HTR-8/SVneo (cell line): Measurements from ENCODE around the gene NOP14.
"Not testable (repeated sequence)": the region's sequence is repeated elsewhere in the genome, so short reads cannot be mapped to it uniquely, and the experiment has no call there.

Source experiments
- DNase-seq: peaks from one replicate; pipeline ENCODE4 v3.0.0; 2011; ENCODE audit warnings: low spot score, mixed read lengths; ENCODE audit not compliant: insufficient read length
- FAIRE-seq: peaks from 2 replicates; lab custom pipeline; 2011; peaks lifted over from hg19 to GRCh38; lab: Jason Lieb, UNC

Gene NOP14

DNA sequence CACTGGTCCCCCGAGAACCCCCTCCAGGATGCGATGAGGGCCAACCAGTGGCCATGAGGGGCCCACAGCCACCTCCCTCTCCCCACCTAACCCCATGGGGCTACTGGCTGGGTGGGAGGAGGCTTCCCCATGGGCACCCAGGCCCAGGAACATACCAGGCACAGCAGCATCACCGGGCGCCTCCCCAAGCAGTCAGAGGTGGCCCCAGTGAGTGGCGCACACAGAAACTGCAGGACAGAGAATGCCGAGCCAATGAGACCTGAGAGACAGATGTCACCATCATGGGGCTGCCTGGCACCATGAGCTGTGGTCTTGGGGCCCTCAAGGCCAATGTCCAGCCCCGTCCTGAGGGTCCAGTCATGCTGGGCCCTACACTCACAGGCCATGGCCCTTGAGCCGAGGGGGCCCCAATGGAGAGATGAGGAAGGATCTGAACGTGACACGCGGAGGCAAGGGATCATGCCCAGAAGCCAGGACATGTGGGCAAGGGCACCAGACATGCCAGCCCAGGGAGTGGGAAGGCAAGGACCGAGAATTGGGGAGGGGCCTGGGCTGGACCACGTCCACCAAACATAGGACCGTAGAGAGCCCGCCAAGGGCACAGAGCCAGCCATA, 30.1 kb downstream of the NOP14 start:
- DNase-seq (no peak), FAIRE-seq (no peak)

DNA sequence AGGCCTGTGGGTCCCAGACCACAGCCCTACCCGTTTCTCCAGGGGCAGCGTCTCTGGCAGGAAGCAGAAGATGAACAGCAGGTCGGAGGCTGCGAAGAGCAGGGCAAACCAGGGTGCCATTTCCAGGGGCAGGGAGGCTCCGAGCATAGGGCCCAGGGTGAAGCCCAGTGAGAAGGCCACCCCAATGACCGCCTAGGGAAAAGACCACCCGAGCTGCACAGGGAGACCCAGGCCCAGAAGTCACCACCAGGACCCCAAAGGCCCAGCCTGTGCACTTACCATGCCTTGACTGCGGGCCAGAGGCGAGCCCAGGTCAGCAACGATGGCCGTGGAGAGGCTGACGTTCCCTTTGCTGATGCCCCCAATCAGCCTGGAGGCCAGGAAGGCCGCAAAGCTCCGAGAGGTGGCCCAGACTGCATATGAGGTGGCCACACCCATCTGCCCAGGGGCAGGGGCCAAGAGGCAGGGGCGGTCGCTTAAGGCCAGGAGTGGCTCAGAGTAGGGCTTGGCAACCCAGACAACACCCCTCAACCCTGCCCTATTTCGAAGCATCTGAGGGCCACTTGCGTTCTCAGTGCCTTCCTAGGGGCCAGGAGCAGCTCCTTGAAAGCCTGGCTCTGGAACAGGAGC, 30.8 kb downstream of the NOP14 start:
- DNase-seq, result no peak

DNA sequence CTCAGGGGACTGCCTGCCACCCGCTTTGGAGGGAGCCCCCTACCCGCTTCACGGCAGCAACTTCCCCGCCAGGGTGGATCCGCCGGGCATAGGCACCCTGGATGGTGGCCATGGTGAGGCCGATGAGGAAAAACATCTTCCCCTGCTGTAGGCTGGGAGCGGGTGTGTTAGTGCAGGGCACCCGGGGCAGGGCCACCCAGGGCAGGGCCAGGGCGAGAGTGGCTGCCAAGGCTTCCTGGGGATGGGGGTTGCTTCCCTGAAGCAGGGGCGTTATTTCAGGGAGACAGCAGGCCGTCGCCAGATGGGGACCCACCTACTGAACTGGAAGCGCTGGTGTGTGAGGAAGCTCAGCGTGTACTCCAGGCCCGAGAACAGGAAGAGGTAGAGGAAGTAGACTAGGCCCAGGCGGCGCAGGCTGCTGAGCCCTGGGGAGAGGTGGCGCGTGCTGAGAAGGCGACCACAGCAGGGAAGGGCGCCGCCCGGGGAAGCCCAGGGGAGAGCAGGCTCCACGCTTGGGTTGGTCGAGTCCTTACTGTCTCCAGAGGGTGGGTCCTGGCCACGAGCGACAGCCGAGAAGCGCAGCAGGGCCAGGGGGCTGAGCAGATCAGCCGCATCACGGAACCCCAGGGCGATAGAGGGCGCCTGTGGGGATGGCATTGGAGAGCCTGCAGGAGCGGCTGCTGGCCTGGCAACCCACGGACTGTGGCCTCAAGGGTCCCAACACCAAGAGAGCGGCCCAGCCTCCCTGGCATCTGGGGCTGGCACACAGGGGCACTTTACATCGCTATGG, 31.5 kb downstream of the NOP14 start:
- DNase-seq, result no peak
- FAIRE-seq, result no peak

More for the DNA sequence above, 30.8 kb downstream of the NOP14 start:
- FAIRE-seq, result no peak

DNA sequence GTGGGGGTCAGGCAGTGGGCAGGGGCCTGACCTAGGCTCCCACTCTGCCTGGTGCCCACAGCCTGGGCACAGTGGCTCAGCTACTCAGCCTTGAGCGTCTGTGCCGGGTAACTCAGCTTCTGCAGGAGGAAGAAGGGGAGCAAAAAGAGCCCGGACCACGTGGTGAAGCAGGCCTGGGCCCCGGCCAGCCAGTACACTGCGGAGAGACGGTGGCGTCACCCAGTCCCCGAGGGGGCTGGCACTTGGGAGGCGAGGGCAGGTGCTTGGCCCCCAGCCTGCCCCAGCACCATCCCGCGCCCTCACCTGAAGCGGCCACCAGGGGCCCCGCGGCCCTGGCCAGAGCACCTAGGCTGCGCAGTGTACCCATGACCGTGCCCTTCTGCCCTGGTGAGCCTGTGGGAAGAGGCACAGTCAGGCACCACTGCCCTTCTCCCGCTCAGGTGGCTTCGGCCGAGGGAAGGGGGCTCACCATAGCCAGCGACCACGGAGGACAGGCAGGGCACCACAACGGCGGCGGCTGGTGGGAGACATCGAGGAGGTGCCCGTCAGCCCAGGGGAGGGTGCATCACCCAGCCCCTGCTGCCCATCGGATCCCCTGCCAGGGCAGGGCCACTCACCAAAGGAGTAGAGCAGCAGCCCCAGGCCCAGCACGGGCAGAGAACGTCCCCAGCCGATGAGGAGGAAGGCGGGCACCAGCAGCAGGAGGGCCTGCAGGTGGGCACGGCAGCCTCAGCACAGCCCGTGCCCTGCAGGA, 32.3 kb downstream of the NOP14 start:
- FAIRE-seq (no peak), DNase-seq (no peak)

DNA sequence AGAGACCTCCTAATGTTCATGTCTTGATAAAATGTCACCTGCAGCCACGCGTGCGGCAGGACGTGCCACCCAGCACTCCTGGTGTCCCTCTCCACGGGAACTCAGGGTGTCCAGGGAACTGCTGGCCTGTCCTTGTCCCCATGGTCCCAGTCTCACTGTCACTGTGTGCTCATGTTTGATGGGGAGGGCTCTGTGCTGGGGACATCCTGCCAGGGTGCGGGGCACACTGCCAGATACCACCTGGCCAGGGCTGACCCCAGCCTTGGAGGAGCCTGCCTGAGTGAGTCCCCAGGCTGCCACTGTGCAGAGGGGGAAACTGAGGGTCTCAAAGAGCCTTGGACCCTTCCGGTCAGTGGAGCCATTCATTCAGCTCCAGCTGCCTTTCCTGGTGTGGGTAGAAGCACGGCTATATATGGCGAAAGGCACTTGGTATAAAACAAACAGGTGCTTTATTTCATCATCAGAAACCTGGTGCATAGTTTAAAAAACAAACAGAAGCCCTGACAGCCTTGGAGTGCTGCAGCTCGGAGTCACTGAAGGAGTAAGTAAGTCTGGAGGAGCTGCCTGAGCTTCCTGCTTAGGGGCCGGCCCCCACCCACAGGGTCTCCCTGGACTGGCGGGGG, 33.0 kb downstream of the NOP14 start:
- FAIRE-seq (no peak), DNase-seq (no peak)

DNA sequence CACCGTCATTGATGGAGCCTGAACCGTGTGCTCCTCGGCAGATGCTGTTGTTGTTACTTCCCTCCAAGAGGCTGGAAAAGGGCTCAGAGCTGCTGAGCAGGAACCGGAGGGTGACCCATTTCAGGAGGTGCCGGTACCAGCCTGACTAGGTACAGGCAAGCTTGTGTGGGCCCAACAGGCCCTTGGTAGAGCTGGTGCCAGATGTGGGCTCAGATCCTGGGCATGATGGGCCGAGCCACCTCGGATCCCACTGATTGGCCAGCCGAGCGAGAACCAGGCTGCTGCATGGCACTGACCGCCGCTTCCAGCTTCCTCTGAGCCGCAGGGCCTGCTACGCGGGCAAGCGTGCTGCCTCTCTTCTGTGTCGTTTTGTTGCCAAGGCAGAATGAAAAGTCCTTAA, 33.7 kb downstream of the NOP14 start:
- no peak for FAIRE-seq
- DNase-seq, result no peak

DNA sequence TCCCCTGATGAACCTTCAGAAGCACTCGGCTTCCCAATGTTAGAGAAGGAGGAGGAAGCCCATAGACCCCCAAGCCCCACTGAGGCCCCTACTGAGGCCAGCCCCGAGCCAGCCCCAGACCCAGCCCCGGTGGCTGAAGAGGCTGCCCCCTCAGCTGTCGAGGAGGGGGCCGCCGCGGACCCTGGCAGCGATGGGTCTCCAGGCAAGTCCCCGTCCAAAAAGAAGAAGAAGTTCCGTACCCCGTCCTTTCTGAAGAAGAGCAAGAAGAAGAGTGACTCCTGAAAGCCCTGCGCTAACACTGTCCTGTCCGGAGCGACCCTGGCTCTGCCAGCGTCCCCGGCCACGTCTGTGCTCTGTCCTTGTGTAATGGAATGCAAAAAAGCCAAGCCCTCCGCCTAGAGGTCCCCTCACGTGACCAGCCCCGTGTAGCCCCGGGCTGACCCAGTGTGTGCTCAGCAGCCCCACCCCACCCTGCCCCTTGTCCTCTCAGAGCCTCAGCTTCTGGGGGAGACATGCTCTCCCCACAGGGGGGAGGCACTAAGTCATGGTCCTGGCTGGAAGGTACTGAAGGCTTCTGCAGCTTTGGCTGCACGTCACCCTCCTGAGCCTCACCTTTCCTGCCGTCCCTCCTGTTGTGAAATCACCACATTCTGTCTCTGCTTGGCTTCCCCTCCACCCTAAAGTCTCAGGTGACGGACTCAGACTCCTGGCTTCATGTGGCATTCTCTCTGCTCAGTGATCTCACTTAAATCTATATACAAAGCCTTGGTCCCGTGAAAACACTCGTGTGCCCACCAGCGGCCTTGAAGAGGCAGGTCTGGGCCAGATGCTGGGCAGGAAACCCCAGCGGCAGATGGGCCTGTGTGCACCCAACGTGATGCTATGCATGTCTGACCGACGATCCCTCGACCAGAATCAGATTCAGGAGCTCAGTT, 34.7 kb downstream of the NOP14 start:
- FAIRE-seq, result no peak
- DNase-seq, result no peak

DNA sequence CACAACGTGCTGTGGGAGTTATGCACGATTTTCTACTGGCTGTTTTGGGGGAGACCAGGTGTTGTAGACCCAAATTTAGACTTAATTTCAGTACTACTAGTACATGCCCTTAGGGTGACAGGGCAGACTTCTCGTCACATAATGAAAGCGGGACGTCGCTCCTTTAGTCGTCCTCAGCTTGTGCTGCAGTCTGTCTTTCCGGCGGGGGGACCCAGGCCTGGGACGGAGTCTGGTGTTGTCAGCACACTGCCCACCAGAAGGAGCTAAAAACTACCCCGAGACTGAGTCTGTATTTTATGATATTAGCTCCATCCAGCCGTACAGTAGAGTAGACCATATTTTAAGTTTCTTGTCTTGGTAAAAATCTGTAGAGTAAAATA, 35.5 kb downstream of the NOP14 start:
- no peak for FAIRE-seq

DNA sequence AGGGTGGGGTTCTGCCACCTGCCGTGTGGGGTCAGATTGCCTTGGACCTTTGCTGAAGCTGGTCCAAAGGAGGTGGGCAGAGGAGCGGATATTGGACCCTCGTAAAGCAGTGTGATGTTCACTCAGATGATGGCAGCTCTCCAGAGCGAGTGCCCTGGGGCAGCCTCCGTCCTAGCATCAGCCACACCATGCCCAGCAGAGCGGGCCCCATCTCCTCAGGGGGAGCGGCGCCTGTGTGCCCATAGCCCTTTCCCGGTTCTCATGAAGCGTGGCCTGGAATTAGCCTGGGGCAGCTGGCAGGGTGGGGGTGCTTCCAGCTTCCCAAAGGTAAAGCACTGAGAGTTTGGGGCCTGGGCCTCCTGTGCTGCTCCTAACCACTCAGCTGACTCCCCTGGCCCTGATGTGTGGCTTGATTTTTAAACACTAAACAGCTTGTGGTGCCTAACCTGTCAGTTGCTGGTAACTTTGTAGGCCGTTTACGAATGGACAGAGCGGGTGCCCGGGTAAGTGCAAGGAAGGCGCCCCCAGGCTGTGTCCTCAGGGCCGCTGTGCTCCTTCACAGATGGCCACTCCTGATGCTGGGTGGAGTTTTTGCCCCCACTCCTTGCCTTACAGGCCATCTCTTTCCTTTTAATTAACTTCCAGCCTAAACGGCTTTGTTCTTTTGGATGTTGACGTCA, 36.0 kb downstream of the NOP14 start:
- DNase-seq (no peak), FAIRE-seq (no peak)

More for the DNA sequence above, 35.5 kb downstream of the NOP14 start:
- DNase-seq, result no peak

DNA sequence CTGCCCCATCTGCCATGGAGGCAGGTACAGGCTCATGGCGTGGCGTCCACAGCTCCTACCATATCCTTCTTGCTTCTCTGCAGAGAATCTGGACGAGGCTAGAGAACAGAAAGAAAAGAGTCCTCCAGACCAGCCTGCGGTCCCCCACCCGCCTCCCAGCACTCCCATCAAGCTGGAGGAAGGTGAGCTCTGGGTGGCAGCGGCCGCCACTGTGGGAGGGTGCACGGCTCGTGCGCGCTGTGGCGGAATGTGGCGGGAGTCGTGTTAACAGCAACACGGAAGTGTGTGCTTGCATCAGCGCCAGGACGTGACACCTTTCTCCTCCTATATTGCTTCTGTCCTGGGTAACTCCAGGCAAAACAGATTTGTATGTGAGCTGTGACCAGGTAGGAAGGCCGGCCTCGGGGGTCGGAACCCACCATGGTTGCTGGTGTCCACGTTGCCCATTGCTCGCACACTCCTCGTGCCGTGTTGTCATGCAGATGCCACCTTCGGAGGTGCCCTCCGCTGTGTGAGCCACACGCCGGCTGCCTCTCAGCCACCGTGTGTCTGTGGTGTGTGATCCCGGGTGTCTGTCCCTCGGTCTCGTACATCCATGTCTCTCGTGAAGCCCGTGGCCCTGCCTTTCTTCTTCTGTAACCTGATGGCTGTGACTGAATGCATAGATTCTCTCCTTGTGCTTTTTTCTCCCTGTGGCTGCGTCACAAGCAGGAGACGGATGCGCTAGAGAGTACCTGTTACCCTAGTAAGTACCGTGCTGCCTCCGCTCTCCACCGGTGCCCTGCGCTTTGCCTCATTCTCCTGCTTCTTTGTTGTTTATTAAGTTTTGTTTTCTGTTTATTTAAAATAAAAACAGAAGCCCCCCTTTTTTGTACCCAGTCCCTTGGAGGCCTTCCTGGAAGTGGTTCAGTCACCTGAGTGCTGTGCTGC, 37.0 kb downstream of the NOP14 start:
- FAIRE-seq, result no peak
- DNase-seq, result no peak

DNA sequence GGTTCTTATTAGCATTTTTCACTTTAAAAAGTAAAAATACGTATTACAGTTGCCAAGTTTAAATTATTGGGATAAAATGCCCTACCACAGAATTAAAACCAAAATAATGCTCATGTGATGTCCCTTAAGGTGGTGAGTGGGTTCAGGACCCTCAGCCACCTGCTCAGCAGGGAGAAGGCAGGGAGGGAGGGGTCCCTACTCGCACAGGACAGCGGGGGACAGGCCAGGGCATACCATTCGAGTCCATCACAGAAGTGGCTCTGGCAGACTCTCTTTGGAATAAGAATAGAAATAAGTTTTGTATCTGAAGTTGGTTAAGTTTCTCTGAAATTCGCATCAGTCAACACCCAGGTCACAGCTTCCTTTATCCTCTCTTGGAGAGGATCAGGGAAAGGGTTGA, 37.7 kb downstream of the NOP14 start:
- FAIRE-seq (no peak), DNase-seq (no peak)

DNA sequence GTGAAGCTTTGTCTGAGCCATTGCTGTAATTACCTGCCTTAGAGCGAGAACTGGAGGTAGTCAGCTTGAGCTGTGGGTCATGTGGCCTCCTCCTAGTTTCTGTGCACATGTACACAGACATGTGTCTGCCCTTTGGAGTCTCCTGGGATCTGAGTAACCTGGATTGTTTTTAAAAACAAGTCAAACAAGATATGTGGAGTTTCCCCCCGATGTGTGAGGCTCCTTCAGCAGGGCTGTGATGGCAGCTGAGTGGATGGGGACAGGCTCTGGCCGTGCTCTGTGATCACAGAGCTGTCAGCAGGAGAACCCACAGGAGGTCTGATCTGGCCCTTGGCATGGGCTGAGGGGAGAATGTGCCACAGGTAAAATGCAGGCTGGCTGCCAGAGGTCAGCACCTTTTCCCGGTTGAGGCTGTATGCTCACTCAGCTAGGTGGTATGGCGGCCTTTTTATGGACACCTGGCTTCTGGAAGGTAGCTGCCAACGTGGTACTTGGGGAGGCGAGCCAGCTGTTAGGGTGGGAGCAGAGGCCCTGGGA, 38.4 kb downstream of the NOP14 start:
- DNase-seq (no peak), FAIRE-seq (no peak)

DNA sequence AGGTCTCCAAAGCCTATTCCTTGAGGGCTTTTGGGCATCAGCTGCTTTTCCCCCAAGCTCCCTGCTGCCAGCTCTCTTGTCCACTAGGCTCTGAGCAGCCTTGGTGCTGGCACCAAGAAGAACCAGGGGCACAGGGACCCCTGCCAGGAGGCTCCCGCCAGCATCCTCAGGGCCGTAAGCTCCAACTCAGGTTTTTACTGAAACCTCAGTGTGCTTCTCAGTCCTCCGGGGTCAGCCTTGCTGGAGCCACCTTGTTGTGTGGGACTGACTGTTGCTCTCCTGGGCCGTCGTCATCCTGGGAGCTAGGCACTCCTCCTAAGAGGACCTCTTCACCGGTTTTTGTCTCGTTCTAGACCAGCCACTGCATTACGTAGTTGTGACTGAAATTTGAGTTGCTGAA, 38.9 kb downstream of the NOP14 start:
- DNase-seq (no peak), FAIRE-seq (no peak)

DNA sequence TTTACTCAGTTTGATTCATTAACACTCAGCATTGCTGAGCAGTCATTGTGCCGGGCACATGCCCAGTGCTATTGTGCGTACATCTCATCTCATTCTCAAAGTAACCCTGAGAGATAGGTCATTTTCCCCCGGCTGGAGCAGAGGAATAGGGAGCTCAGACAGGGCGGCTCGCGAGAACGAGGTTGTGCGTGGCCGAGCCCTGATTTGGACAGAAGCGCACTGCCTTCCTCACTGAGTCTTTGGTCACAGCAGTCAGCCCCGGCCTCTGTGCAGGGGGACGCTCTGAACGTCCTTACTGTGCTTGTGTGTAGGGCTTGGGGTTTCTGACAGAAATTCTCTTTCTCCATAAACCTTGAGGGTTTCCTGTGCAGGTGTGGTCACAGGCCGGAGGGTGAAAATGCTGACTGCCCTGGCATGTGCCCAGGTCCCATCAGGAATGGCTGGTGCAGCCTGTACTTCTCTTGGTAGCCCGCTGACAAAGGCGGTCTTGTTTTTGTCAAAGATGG, 39.5 kb downstream of the NOP14 start:
- DNase-seq (no peak), FAIRE-seq (no peak)

DNA sequence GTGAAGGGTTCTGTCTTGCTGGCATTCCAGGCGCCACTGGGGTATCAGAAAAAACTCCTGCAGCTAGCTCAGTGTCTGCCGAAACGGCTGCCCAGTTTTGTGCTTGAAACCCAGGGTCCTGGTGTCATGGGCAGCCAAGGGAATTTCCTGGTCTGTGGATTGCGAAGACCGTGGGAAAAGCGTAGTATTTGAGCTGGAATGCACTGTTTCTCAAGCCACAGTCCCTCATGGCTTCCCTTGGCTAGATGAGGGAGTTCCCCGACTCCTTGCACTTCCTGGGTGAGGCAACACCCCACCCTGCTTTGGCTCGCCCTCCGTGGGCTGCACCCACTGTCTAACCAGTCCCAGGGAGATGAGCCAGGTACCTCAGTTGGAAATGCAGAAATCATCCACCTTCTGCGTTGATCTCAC, 40.1 kb downstream of the NOP14 start:
- DNase-seq (no peak), FAIRE-seq (no peak)

DNA sequence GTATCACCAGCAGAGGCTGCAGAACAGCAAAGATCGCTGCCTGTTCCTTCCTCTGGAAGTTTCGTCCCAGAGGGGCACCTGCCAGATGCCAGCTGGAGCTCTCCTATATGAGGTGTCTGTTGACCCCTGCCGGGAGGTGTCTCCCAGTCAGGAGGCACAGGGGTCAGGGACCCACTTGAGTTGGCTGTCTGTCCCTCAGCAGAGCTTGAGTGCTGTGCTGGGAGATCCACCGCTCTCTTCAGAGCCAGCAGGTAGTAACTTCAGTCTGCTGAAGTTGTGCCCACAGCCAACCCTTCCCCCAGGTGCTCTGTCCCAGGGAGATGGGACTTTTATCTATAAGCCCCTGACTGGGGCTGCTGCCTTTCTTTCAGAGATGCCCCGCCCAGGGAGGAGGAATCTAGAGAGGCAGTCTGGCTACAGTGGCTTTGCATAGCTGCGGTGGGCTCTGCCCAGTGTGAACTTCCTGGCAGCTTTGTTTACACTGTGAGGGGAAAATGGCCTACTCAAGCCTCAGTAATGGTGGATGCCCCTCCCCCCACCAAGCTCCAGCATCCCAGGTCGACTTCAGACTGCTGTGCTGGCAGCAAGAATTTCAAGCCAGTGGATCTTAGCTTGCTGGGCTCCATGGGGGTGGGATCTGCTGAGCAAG, 40.6 kb downstream of the NOP14 start:
- not testable (repeated sequence) for FAIRE-seq, DNase-seq

DNA sequence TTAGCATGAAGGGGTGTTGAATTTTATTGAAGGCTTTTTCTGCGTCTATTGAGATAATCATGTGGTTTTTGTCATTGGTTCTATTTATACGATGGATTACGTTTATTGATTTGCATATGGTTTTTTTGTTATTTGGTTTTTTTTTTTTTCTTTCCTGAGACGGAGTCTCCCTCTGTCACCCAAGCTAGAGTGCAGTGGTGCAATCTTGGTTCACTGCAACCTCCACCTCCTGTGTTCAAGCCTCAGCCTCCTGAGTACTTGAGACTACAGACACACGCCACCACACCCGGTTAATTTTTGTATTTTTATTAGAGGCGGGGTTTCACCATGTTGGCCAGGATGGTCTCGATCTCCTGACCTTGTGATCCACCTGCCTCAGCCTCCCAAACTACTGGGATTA, 44.5 kb downstream of the NOP14 start:
- FAIRE-seq, result not testable (repeated sequence)

More for the DNA sequence above, 44.5 kb downstream of the NOP14 start:
- not testable (repeated sequence) for DNase-seq
